Measurements from ENCODE around the gene EMILIN1. TPM values are rescaled to one million over a fixed set of nuclear protein-coding genes. Genes with fewer than 3 reads are reported as not detected.

The EMILIN1 gene
- total RNA-seq, 3 donors from 2014 or later = 25.6 to 94.7 (median 26.9) TPM

GRCh38 chr2:27076323-27076722 lies 2.1 kb upstream of the EMILIN1 start:
- Histone ChIP-seq H3K4me1 (peaks cover 0 to under 1% of the 10 kb centered on the region in 2 donors), H3K27ac (peak overlapping the region in 1 of 2 donors; percentile 38), H3K27me3 (no peaks in the 10 kb centered on the region), H3K36me3 (no peaks in the 10 kb centered on the region), H3K4me3 (no peak overlapping the region), H3K9me3 (no peaks in the 10 kb centered on the region)
- TF ChIP-seq POLR2A (IDR thresholded peaks at IDR 0.05) = no peak
- TF ChIP-seq, protein P1, sequence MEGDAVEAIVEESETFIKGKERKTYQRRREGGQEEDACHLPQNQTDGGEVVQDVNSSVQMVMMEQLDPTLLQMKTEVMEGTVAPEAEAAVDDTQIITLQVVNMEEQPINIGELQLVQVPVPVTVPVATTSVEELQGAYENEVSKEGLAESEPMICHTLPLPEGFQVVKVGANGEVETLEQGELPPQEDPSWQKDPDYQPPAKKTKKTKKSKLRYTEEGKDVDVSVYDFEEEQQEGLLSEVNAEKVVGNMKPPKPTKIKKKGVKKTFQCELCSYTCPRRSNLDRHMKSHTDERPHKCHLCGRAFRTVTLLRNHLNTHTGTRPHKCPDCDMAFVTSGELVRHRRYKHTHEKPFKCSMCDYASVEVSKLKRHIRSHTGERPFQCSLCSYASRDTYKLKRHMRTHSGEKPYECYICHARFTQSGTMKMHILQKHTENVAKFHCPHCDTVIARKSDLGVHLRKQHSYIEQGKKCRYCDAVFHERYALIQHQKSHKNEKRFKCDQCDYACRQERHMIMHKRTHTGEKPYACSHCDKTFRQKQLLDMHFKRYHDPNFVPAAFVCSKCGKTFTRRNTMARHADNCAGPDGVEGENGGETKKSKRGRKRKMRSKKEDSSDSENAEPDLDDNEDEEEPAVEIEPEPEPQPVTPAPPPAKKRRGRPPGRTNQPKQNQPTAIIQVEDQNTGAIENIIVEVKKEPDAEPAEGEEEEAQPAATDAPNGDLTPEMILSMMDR (IDR thresholded peaks at IDR 0.05) = no peak
- TF ChIP-seq POLR2AphosphoS5 (IDR thresholded peaks at IDR 0.05) = no peak
- intact Hi-C loops (cut with DNase I; ENCODE audit: low total_unique reads) = no loop called here
- no peak for DNase-seq (ENCODE audit: low spot score in 2 of 2)

DNA sequence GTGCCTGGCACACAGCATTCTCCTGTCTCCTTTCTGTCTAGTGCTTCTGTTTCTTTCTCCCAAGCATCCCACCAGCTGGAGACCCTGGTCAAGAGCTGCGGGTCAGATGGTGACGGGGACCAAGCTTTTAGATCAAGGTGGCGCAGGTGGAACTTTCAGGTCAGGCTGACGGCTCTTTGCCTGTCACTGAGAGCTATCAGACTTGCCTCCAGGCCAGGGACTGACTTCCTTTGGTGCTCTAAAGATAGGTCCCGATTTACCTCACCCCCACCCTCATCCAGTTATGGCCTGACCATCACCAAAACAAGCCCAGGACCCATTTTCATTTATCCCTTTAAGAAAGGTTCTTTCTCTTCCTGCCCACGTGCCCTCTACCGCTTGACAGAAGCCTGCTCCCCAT lies 1.2 kb upstream of the EMILIN1 start:
- intact Hi-C loops (cut with DNase I; ENCODE audit: low total_unique reads) = no loop called here
- no peaks in the 10 kb centered on the region for H3K9me3 ChIP-seq
- DNase-seq (ENCODE audit: low spot score in 2 of 2) = no peak
- no peak for TF ChIP-seq POLR2AphosphoS5 (IDR thresholded peaks at IDR 0.05)
- no peak for TF ChIP-seq POLR2A (IDR thresholded peaks at IDR 0.05)
- TF ChIP-seq, protein P1 (IDR thresholded peaks at IDR 0.05) = no peak
- H3K36me3 ChIP-seq = no peaks in the 10 kb centered on the region
- H3K4me3 ChIP-seq = no peak overlapping the region
- peaks cover 0 to 10% of the 10 kb centered on the region in 2 donors for H3K4me1 ChIP-seq
- no peak overlapping the region for H3K27ac ChIP-seq
- H3K27me3 ChIP-seq = no peaks in the 10 kb centered on the region

DNA sequence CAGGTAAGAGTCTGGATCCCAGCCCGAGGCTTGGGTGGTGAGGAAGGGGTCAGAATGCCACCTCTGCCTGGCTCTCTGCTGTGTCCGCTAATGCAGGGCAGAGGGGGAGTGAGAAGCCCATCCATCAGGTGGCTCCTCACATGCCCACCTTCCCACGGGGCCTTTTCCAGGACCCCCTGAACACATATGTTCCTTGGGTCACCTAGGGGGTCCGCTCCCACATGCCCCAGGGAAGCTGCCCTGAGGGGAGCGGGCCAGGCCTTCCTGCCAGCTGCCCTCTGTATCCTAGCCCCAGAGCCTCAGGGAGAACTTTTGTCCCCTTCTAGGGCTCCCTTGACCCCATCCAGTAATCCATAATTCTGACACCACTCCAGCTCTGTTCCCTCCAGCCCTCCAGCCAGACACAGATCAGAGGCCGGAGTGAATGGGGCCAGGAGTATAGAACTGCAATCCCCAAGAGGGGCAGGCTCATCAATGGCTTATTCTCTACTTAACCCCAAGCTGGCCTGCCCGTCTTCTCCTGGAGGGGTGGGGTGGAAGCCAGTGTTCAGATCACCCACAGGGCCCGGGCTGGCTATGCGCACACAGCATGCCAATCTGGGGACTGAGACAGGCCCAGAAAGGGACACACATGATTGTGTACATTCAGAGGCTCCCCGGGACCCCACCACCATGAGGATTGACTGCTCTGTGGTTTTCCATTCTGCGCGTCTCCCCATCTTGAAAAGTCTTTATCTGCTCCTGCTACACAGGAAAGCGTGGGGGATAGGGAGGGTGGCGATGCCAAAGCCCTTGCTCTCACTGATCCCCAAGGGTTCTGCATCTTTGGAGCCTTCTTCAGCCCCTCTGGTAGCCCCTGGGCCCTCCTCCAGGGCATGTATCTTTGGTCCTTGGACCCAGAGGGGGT lies 1.1 kb downstream of the EMILIN1 start:
- intact Hi-C loops (cut with DNase I; ENCODE audit: low total_unique reads) = no loop called here
- H3K4me3 ChIP-seq = peak overlapping the region; percentile 47 to 78 (median 58)

GRCh38 chr2:27080140-27080469 lies 1.7 kb downstream of the EMILIN1 start:
- DNase-seq (ENCODE audit: low spot score in 2 of 2) = no peak
- Histone ChIP-seq H3K4me3 (peak overlapping the region; percentile 47 to 78 (median 58)), H3K27me3 (no peaks in the 10 kb centered on the region), H3K27ac (peak overlapping the region; percentile 75 to 96), H3K4me1 (peaks cover 0 to 13% of the 10 kb centered on the region in 2 donors), H3K9me3 (no peaks in the 10 kb centered on the region), H3K36me3 (no peaks in the 10 kb centered on the region)
- TF ChIP-seq POLR2A (IDR thresholded peaks at IDR 0.05) (no peak), POLR2AphosphoS5 (IDR thresholded peaks at IDR 0.05) (no peak)
- TF ChIP-seq, protein P1 (IDR thresholded peaks at IDR 0.05) = no peak
- intact Hi-C loops (cut with DNase I; ENCODE audit: low total_unique reads) = no loop called here

More for the DNA sequence above, 1.1 kb downstream of the EMILIN1 start:
- TF ChIP-seq POLR2AphosphoS5 (IDR thresholded peaks at IDR 0.05) = no peak
- no peak for TF ChIP-seq POLR2A (IDR thresholded peaks at IDR 0.05)
- TF ChIP-seq, protein P1 (IDR thresholded peaks at IDR 0.05) = no peak
- no peak for DNase-seq (ENCODE audit: low spot score in 2 of 2)
- peaks cover 0 to 11% of the 10 kb centered on the region in 2 donors for H3K4me1 ChIP-seq
- peak overlapping the region; percentile 75 to 96 for H3K27ac ChIP-seq
- H3K36me3 ChIP-seq = no peaks in the 10 kb centered on the region
- no peaks in the 10 kb centered on the region for H3K9me3 ChIP-seq
- H3K27me3 ChIP-seq = no peaks in the 10 kb centered on the region

DNA sequence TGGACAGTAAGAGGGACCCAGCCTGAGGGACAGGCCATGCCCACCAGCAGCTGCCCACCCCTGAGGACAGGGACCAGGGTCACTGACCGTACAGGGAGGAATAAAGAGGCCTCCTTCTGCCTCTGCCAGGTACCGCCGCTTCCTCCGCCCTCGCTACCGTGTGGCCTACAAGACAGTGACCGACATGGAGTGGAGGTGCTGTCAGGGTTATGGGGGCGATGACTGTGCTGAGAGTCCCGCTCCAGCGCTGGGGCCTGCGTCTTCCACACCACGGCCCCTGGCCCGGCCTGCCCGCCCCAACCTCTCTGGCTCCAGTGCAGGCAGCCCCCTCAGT lies 2.2 kb downstream of the EMILIN1 start:
- no peaks in the 10 kb centered on the region for H3K9me3 ChIP-seq
- intact Hi-C loops (cut with DNase I; ENCODE audit: low total_unique reads) = no loop called here
- no peak for TF ChIP-seq POLR2AphosphoS5 (IDR thresholded peaks at IDR 0.05)
- TF ChIP-seq, protein P1 (IDR thresholded peaks at IDR 0.05) = no peak
- no peak for TF ChIP-seq POLR2A (IDR thresholded peaks at IDR 0.05)
- peak overlapping the region; percentile 47 to 78 (median 58) for H3K4me3 ChIP-seq
- no peak for DNase-seq (ENCODE audit: low spot score in 2 of 2)
- H3K36me3 ChIP-seq = no peaks in the 10 kb centered on the region
- H3K4me1 ChIP-seq = peaks cover 0 to 18% of the 10 kb centered on the region in 2 donors
- no peaks in the 10 kb centered on the region for H3K27me3 ChIP-seq
- H3K27ac ChIP-seq = peak overlapping the region; percentile 75 to 96

All from breast epithelium (tissue), 4 donors.